GM23338 (cell line): ENCODE results near the gene ZNF346. TPM values are rescaled to one million over a fixed set of nuclear protein-coding genes. Genes with fewer than 3 reads are reported as not detected.
A peak's percentile ranks its signal among the peaks of the same experiment; 100 is the strongest.

ENCODE experiments used
- ATAC-seq: fragments of 200-7000 bp; cut with Tn5 transposase; 3 replicates; pipeline ENCODE4 v1.9.1; 2020
- DNase-seq: peaks from one replicate; pipeline ENCODE4 v3.0.0-alpha.2; 2015; ENCODE audit warnings: low spot score
- H2AFZ ChIP-seq: fragments of 200-600 bp; sonication (generic); 2 replicates; pipeline ENCODE4 v1.8.0; 2016; ENCODE audit warnings: antibody characterized with exemption, mild to moderate bottlenecking, moderate library complexity
- H3F3A ChIP-seq: fragments of 200-600 bp; sonication (generic); replicated peaks from 2 replicates; pipeline ENCODE4 v1.8.0; 2017; ENCODE audit warnings: antibody characterized with exemption, mixed run types, low read depth
- H3K27ac ChIP-seq: fragments of 200-600 bp; sonication (generic); 2 replicates; pipeline ENCODE4 v1.6.1; 2016; ENCODE audit warnings: low read depth
- H3K27me3 ChIP-seq: fragments of 200-600 bp; sonication (generic); 2 replicates; pipeline ENCODE4 v1.8.0; 2016; ENCODE audit warnings: mild to moderate bottlenecking, mixed run types, moderate library complexity; ENCODE audit not compliant: insufficient read depth
- H3K36me3 ChIP-seq: fragments of 200-600 bp; sonication (generic); 2 replicates; pipeline ENCODE4 v1.8.0; 2016; ENCODE audit warnings: mild to moderate bottlenecking; ENCODE audit not compliant: insufficient read depth
- H3K4me1 ChIP-seq: fragments of 200-600 bp; sonication (generic); 2 replicates; pipeline ENCODE4 v1.8.0; 2016; ENCODE audit warnings: mild to moderate bottlenecking, moderate library complexity; ENCODE audit not compliant: insufficient read depth
- H3K4me2 ChIP-seq: fragments of 200-600 bp; sonication (generic); 2 replicates; pipeline ENCODE4 v1.7.1; 2017; ENCODE audit warnings: mixed run types
- H3K4me3 ChIP-seq: fragments of 200-600 bp; sonication (generic); 2 replicates; pipeline ENCODE4 v1.6.1; 2016; ENCODE audit warnings: mixed run types
- H3K79me2 ChIP-seq: fragments of 200-600 bp; sonication (generic); replicated peaks from 2 replicates; pipeline ENCODE4 v1.8.0; 2017; ENCODE audit warnings: mild to moderate bottlenecking; ENCODE audit not compliant: insufficient read depth
- H3K9me2 ChIP-seq: fragments of 200-600 bp; sonication (generic); 2 replicates; pipeline ENCODE4 v1.8.0; 2017; ENCODE audit not compliant: insufficient read depth
- H4K20me1 ChIP-seq: fragments of 200-600 bp; sonication (generic); replicated peaks from 2 replicates; pipeline ENCODE4 v1.8.0; 2017; ENCODE audit warnings: mild to moderate bottlenecking; ENCODE audit not compliant: insufficient read depth
- H3K27ac Mint-ChIP-seq: 2 replicates; pipeline ENCODE4 v1.8.0; 2020; ENCODE audit warnings: inconsistent platforms, mild to moderate bottlenecking, moderate library complexity, mixed read lengths
- H3K27me3 Mint-ChIP-seq: 3 replicates; pipeline ENCODE4 v1.8.0; 2022; ENCODE audit warnings: low read depth, mild to moderate bottlenecking, moderate library complexity, mixed read lengths, inconsistent platforms; ENCODE audit not compliant: insufficient read depth, poor library complexity
- H3K36me3 Mint-ChIP-seq: 3 replicates; pipeline ENCODE4 v1.8.0; 2021; ENCODE audit warnings: low read depth, mild to moderate bottlenecking, inconsistent platforms, moderate library complexity, mixed read lengths
- H3K4me1 Mint-ChIP-seq: 3 replicates; pipeline ENCODE4 v1.8.0; 2020; ENCODE audit warnings: mild to moderate bottlenecking, inconsistent platforms, mixed read lengths
- H3K4me3 Mint-ChIP-seq: 3 replicates; pipeline ENCODE4 v1.8.0; 2021; ENCODE audit warnings: moderate library complexity, mild to moderate bottlenecking, inconsistent platforms, mixed read lengths
- H3K9me3 Mint-ChIP-seq: 3 replicates; pipeline ENCODE4 v1.8.0; 2020; ENCODE audit warnings: moderate library complexity, mild to moderate bottlenecking, inconsistent platforms, mixed read lengths
- CTCF ChIP-seq, 2 experiments: fragments of 200-600 bp in 1 of 2; sonication (generic) in 1 of 2; conservative IDR thresholded peaks; 2 replicates each; pipeline versions ENCODE4 v1.5.1 to v1.6.1; 2016 to 2017; ENCODE audit warnings: antibody characterized with exemption in 2 of 2, low read depth in 2 of 2, mild to moderate bottlenecking in 2 of 2, moderate library complexity in 1 of 2
- EZH2 ChIP-seq: fragments of 200-600 bp; sonication (generic); IDR thresholded peaks from one replicate; pipeline ENCODE4 v1.8.0; 2017; ENCODE audit warnings: antibody characterized with exemption, mild to moderate bottlenecking, low read depth; ENCODE audit not compliant: unreplicated experiment
- EZH2phosphoT487 ChIP-seq: fragments of 200-600 bp; sonication (generic); IDR thresholded peaks from one replicate; pipeline ENCODE4 v1.8.1; 2018; ENCODE audit warnings: antibody characterized with exemption; ENCODE audit not compliant: unreplicated experiment
- STAT1 ChIP-seq: IDR thresholded peaks from one replicate; pipeline ENCODE4 v1.6.1; 2016; ENCODE audit warnings: antibody characterized with exemption; ENCODE audit not compliant: unreplicated experiment
- ZNF462 ChIP-seq: fragments of 250-450 bp; sonication (Bioruptor Pico); IDR thresholded peaks from 2 replicates; pipeline ENCODE4 v1.5.0; 2020; ENCODE audit warnings: mild to moderate bottlenecking, moderate library complexity
- polyA plus RNA-seq: library from polyadenylated mRNA; unstranded; fragments of >200 nt; fragmentation: Nextera tagmentation; extraction: Ambion mirVana; gene quantifications from 2 replicates; pipeline ENCODE4 v1.2.1, GENCODE V29; 2016
- total RNA-seq: library from RNA; depleted of rRNA; stranded (reverse); fragments of >200 nt; shearing (Covaris generic); gene quantifications from 2 replicates; pipeline ENCODE4 v1.2.3, GENCODE V29; 2014

Gene ZNF346
- total and polyA plus RNA-seq, 2 experiments from 2014 or later: 11.0 to 27.2 TPM

GRCh38 chr5:177049285-177049684 is 26.8 kb downstream of the ZNF346 start:
- Mint-ChIP-seq H3K27me3 (no peaks in the 10 kb centered on the region), H3K4me1 (no peaks in the 10 kb centered on the region), H3K4me3 (no peak overlapping the region), H3K36me3 (peaks cover 27% of the 10 kb centered on the region), H3K27ac (no peak overlapping the region), H3K9me3 (no peaks in the 10 kb centered on the region)
- Histone ChIP-seq H2AFZ (no peak overlapping the region), H3K36me3 (peaks cover 12% of the 10 kb centered on the region; the same call in 1 of the 2 replicates), H3K4me2 (no peak overlapping the region), H3K79me2 (no peaks in the 10 kb centered on the region), H3K27me3 (no peaks in the 10 kb centered on the region), H4K20me1 (peaks cover 4% of the 10 kb centered on the region; the same call in 1 of the 2 replicates), H3K9me2 (no peaks in the 10 kb centered on the region), H3F3A (no peaks in the 10 kb centered on the region), H3K4me3 (no peak overlapping the region), H3K4me1 (no peaks in the 10 kb centered on the region), H3K27ac (no peak overlapping the region)
- TF ChIP-seq CTCF (conservative IDR thresholded peaks at IDR 0.05; ENCODE audit: low read depth in 2 of 2): peak; percentile 11 to 54; a peak in 2 of 4 replicates
- no peak for TF ChIP-seq STAT1
- TF ChIP-seq EZH2phosphoT487: no peak
- no peak for TF ChIP-seq EZH2
- no peak for TF ChIP-seq ZNF462 (CRISPR knock-in tag)
- DNase-seq: peak; percentile 18
- no peak for ATAC-seq
